Lung microvascular endothelial cell (primary cell): ENCODE data around the gene EZR. TPM values are rescaled to one million over a fixed set of nuclear protein-coding genes. Genes with fewer than 3 reads are reported as not detected.
"Not testable (repeated sequence)": the region's sequence is repeated elsewhere in the genome, so short reads cannot be mapped to it uniquely, and the experiment has no call there.

Experiments used
- DNase-seq, 2 donors: peaks; one replicate each; pipeline versions ENCODE4 v3.0.0 to v3.0.0-alpha.2; 2010; ENCODE audit warnings: low read depth in 2 of 2
- total RNA-seq: library from RNA; depleted of rRNA; stranded (reverse); fragments of >200 nt; gene quantifications from 2 replicates; pipeline ENCODE4 v1.2.1, GENCODE V29; 2014

Gene EZR
- total RNA-seq, 1 donor from 2014 or later = 50.8 TPM

DNA sequence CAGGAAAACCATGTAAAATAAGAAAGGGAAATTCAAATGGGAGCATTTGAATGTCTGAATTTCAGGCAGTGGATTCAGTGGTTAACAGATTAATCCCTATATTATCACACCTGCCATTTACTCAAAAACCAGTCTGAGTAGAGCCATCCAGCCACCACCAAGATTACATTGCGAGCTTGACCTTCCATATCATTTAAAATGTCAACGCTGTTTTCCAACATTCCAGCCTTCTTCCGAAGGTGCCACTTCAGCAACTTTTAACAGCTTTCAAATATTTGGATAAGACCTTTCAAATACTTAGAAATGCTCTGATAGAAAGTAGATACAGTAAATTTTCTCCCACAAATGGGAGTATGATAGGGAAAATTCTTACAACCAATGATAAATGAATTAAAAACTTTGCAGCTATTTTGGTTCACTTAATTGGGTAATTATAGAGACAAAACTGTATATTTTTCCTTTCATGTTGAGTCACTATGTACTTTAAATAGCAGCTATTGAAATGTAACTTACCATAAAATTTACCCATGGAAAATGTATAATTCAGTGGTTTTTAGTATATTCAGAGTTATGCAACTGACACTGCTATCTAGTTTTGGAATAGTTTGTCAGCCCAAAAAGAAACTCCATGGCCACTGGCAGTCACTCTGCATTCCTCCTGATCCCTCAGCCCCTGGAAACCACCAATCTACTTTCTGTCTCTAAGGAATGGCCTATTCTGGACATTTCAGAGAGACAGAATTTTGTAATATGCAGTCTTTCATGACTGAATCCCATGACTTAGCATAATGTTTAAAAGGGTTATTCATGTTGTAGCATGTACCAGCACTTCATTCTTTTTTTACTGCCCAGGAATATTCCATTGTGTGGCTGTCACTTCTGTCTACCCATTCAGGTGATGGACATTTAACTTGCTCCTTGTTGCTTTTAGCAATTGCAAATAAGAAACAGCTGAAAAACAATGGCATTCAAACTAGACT is 21.5 kb downstream of the EZR start:
- no peak for DNase-seq

- no peak for DNase-seq
These were observed 22.8 kb downstream of the EZR start for GRCh38 chr6:158796353-158796752.

- no peak for DNase-seq
These were observed 23.7 kb downstream of the EZR start for GRCh38 chr6:158795516-158795915.

GRCh38 chr6:158793432-158793831 is 25.7 kb downstream of the EZR start:
- peak; percentile 26 to 57 for DNase-seq

DNA sequence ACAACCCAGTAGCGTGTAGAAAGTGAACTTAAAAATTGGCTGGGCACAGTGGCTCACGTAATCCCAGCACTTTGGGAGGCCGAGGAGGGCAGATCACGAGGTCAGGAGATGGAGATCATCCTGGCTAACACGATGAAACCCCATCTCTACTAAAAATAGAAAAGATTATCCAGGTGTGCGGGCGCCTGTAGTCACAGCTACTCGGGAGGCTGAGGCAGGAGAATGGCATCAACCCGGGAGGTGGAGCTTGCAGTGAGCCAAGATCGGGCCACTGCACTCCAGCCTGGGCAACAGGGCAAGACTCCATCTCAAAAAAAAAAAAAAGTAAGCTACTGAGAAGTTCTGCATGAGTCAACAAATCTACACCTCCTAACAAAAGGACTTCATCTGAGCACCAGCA is 26.7 kb downstream of the EZR start:
- not testable (repeated sequence) for DNase-seq

- DNase-seq = no peak
These were observed 27.8 kb downstream of the EZR start for GRCh38 chr6:158791274-158791855.

GRCh38 chr6:158789115-158789917 is 29.9 kb downstream of the EZR start:
- DNase-seq = peak in 1 of 2 donors; percentile 65

DNA sequence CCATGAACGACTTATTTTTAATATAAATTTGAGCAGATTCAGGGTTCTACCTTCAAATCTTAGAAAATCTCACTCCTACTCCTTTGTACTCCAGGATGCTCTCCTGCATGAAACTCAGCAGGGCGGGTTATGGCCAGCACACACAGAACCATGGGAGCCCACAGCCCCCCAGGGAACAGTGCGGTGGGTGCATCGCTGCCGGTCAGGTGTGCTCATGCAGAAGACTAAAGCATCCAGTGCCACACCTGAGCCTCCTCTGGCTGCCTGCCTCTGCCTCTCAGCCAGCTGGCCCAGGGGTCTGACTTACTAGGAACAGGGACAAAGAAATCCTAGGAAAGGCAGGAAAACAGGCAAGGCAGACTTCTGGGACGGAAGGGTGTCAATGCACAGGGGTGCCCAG is 31.8 kb downstream of the EZR start:
- no peak for DNase-seq

DNA sequence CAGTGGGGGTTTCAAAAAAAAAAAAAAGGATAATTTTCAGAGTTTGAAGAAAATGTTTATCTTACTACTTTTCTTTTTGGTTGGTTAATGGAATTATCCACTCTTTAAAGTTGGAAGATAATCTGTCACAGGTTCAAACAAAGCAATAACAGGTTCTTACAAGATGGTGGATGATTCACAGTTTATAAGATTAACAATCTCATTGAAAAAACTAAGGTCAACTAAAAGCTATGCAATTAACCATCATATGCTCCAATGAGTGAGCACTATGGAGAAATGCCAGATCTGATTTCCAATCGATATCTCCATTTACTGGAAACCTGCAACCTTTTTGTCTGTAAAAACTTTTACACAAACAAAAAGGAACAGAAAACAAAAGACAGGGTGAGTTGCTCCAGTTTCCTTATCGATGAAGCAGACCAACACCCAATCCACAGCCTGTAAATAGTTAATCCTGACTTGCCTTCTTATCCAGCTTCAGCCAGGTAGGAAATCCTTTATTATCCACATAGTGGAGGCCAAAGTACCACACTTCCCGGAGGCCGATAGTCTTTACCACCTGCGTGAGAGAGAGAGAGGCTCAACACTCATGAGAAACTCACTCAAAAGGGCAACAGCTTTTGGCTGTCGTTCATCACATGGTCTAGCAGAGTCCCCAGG is 32.4 kb downstream of the EZR start:
- DNase-seq = no peak

GRCh38 chr6:158785036-158785435 is 34.1 kb downstream of the EZR start:
- DNase-seq = no peak

- peak in 1 of 2 donors; percentile 83 for DNase-seq
These were observed 34.7 kb downstream of the EZR start for GRCh38 chr6:158784505-158784904.

DNA sequence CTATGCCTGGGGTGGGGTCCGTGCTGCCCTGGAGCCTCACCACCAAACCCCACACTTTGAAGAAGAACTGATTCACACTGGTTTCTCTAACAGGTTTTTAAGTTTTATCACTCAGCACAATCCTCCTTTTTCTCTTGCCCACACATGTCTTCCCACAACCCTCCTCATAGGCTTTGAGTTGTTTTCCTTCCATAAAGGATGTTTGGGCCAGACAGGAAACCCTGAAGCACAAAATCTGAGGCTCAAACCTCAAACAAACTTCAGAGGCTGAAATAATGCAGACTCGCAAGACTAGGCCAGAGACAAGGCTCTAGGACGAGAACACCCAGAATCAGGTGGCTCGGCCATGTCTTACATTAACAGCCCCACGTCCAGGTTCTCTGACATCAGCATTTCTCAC is 35.3 kb downstream of the EZR start:
- peak in 1 of 2 donors; percentile 13 for DNase-seq

DNA sequence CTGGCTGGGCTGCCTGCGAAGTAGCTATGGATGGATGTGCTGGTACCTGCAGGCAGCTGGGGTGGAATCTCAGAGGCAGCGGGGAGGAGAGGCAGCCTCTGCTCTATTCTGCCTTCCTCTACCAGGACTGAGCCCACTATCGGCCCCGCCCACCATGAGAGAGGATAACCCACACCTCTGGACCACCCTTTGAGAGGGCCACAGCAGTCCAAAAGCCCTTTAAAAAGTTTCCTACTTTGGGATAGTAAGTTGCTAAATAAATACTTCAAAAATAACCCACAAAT is 36.1 kb downstream of the EZR start:
- no peak for DNase-seq

DNA sequence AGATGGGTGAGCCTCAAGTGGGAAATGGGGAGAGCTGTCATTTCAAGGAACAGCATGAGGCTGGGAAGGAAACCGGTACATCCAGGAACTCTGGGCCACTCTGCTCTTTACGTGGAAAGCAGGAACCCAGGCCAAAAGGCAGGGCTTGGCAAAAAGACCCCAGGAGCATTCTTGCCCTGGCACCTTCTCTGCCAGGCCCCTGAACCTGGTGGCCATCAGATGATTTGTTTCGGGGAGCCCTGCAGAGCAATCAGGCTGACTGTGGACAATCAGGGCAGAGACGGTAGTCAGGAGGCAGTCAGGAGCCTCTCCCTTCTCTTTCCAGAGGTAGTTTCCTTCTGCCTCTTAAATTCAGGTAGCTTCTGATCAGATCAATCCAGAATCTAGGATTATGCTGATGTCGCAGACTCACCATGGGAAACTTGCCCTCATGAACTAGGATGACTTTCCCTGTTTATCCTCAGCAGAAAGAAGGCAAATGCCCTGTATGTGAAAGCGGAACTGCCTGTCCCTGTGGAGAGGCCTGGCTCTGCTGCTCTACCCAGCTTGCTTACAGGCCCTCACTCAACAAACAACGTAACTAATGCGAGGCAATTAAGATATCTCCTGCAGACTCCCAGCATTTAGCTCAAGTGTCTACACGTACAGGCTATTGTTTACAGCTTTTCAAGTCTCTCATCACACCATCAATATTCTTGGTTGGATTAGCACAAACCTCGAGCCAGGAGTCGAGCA is 36.6 kb downstream of the EZR start:
- DNase-seq = no peak

GRCh38 chr6:158781692-158782373 is 37.3 kb downstream of the EZR start:
- no peak for DNase-seq

DNA sequence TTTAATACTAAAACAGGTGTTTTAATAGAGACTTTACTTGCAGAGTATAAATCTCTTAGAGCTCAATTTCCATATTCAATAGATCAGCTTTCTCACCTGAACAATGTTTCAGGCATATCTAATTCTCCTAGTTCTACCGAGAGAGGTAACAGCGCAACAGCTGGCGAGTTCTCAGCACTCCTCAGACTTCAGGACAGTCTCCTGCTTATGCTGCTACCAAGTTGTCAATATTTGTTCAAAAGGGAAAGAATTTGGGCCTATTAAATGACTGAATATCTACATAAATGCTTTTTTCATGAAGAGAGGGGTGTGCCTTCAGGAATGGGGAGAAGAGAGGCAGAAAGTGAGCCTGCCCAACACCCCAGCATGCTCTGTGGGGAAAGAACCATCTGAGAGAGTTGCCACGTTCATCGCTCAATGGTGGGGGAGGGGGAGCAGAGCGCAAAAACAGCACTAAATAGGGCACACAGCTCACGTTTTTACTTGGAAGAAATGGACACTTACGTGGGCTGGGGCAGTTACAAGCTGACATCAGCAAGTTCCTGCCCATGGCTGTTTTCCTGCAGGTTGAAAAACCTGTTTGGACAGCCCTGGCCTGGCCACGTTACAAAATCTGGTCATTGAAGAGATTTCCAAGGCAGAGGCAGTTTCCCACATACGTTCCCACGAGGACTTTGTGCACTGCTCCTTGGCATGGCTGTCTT is 38.0 kb downstream of the EZR start:
- DNase-seq = no peak

GRCh38 chr6:158780246-158780884 is 38.8 kb downstream of the EZR start:
- no peak for DNase-seq

GRCh38 chr6:158778005-158778527 is 41.1 kb downstream of the EZR start:
- DNase-seq = no peak

DNA sequence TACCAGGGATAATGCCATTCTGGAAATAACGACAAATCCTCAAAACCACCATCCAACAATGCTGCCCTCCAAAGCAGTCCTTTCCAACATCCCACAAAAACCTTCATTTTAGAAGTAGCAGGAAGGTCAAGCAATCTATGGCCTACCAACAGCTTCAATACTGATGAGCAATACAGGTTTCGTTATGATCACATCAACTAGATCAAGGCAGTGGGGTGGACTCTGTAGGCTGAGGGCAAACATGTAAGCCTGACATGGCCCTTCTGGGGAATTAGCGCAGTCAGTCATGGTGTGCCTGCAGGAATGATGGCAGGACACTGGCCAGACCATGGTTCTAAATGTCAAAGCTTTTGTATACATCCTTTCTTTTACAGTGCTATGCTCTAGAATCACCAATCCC is 41.7 kb downstream of the EZR start:
- no peak for DNase-seq
